GM19438 (cell line): ENCODE results near the gene CLMN.

ENCODE experiments used
- ATAC-seq: cut with Tn5 transposase; IDR thresholded peaks from one replicate; pipeline ENCODE4 v1.9.1; 2021; ENCODE audit warnings: low read depth; ENCODE audit not compliant: unreplicated experiment

The CLMN gene

GRCh38 chr14:95305145-95305544 lies 14.6 kb downstream of the CLMN start:
- ATAC-seq, result no peak

- ATAC-seq, result no peak
These were observed 15.4 kb downstream of the CLMN start for GRCh38 chr14:95304342-95304741.

GRCh38 chr14:95303552-95303951 lies 16.2 kb downstream of the CLMN start:
- ATAC-seq, result no peak

- no peak for ATAC-seq
These were observed 16.8 kb downstream of the CLMN start for GRCh38 chr14:95302667-95303506.

GRCh38 chr14:95301527-95302187 lies 18.1 kb downstream of the CLMN start:
- ATAC-seq, result no peak

- ATAC-seq, result no peak
These were observed 18.8 kb downstream of the CLMN start for GRCh38 chr14:95300697-95301526.

GRCh38 chr14:95300002-95300696 lies 19.6 kb downstream of the CLMN start:
- no peak for ATAC-seq

- no peak for ATAC-seq
These were observed 20.4 kb downstream of the CLMN start for GRCh38 chr14:95299271-95299670.

- no peak for ATAC-seq
These were observed 21.9 kb downstream of the CLMN start for GRCh38 chr14:95297832-95298231.

- ATAC-seq, result no peak
These were observed 22.7 kb downstream of the CLMN start for GRCh38 chr14:95296966-95297365.

- no peak for ATAC-seq
These were observed 23.9 kb downstream of the CLMN start for GRCh38 chr14:95295600-95296376.

GRCh38 chr14:95294834-95295599 lies 24.7 kb downstream of the CLMN start:
- ATAC-seq, result no peak

GRCh38 chr14:95294320-95294719 lies 25.4 kb downstream of the CLMN start:
- no peak for ATAC-seq

- no peak for ATAC-seq
These were observed 26.3 kb downstream of the CLMN start for GRCh38 chr14:95293449-95293848.

- no peak for ATAC-seq
These were observed 26.9 kb downstream of the CLMN start for GRCh38 chr14:95292660-95293425.

GRCh38 chr14:95291859-95292542 lies 27.7 kb downstream of the CLMN start:
- ATAC-seq, result no peak

- no peak for ATAC-seq
These were observed 28.8 kb downstream of the CLMN start for GRCh38 chr14:95290871-95291431.
